Choroid plexus epithelial cell (primary cell): Measurements from ENCODE around the gene CTSW.
A peak's percentile ranks its signal among the peaks of the same experiment; 100 is the strongest.

Experiments used
- DNase-seq: peaks from one replicate; pipeline ENCODE4 v3.0.0-alpha.2; 2010; ENCODE audit warnings: low read depth
- H3K4me3 ChIP-seq: 2 replicates; pipeline ENCODE4 v1.5.1; 2011; ENCODE audit warnings: low read depth, mild to moderate bottlenecking, control low read depth, low read length, moderate library complexity
- CTCF ChIP-seq: conservative IDR thresholded peaks from 2 replicates; pipeline ENCODE4 v1.5.1; 2011; ENCODE audit warnings: low read depth, mild to moderate bottlenecking, control low read depth, inconsistent platforms, low read length, moderate library complexity

Gene CTSW

GRCh38 chr11:65869643-65870306 lies 9.9 kb upstream of the CTSW start:
- TF ChIP-seq CTCF: no peak
- H3K4me3 ChIP-seq: no peak overlapping the region
- no peak for DNase-seq

GRCh38 chr11:65870307-65870658 lies 9.4 kb upstream of the CTSW start:
- TF ChIP-seq CTCF: no peak
- no peak for DNase-seq
- peak overlapping the region; percentile 30 for H3K4me3 ChIP-seq

- no peak for DNase-seq
- TF ChIP-seq CTCF: no peak
- peak overlapping the region; percentile 72 for H3K4me3 ChIP-seq
These were observed 8.6 kb upstream of the CTSW start for GRCh38 chr11:65870706-65871681.

GRCh38 chr11:65871811-65872548 lies 7.7 kb upstream of the CTSW start:
- DNase-seq: peak; percentile 50
- H3K4me3 ChIP-seq: peak overlapping the region; percentile 72
- peak; percentile 48 for TF ChIP-seq CTCF

- no peak for TF ChIP-seq CTCF
- H3K4me3 ChIP-seq: peak within 1 kb of the TSS; percentile 72
- DNase-seq: peak; percentile 55
These were observed 6.9 kb upstream of the CTSW start, which contains the start of gene EFEMP2 for GRCh38 chr11:65872586-65873317. EFEMP2 (minus strand) TSS chr11:65872800; CDS start chr11:65872354, 446 bp downstream.
